Measurements from ENCODE around the gene TM7SF2.

Gene TM7SF2

GRCh38 chr11:65069217-65069616 lies 42.5 kb upstream of the TM7SF2 start:
- H3K4me3 ChIP-seq (ENCODE audit: low read depth, low read length) = no peak overlapping the region
- no peak for TF ChIP-seq CTCF (IDR thresholded peaks at IDR 0.05; ENCODE audit: low read depth, low read length)

GRCh38 chr11:65071907-65072630 lies 39.6 kb upstream of the TM7SF2 start:
- H3K4me3 ChIP-seq (ENCODE audit: low read depth, low read length) = no peak overlapping the region
- TF ChIP-seq CTCF (IDR thresholded peaks at IDR 0.05; ENCODE audit: low read depth, low read length) = no peak

GRCh38 chr11:65072631-65072966 lies 39.1 kb upstream of the TM7SF2 start:
- TF ChIP-seq CTCF (IDR thresholded peaks at IDR 0.05; ENCODE audit: low read depth, low read length) = no peak
- no peak overlapping the region for H3K4me3 ChIP-seq (ENCODE audit: low read depth, low read length)

GRCh38 chr11:65077451-65077850 lies 34.2 kb upstream of the TM7SF2 start:
- H3K4me3 ChIP-seq (ENCODE audit: low read depth, low read length) = no peak overlapping the region
- no peak for TF ChIP-seq CTCF (IDR thresholded peaks at IDR 0.05; ENCODE audit: low read depth, low read length)

- H3K4me3 ChIP-seq (ENCODE audit: low read depth, low read length) = no peak overlapping the region
- peak; percentile 48 for TF ChIP-seq CTCF (IDR thresholded peaks at IDR 0.05; ENCODE audit: low read depth, low read length)
Measured at GRCh38 chr11:65078151-65078550, 33.5 kb upstream of the TM7SF2 start.

- no peak overlapping the region for H3K4me3 ChIP-seq (ENCODE audit: low read depth, low read length)
- no peak for TF ChIP-seq CTCF (IDR thresholded peaks at IDR 0.05; ENCODE audit: low read depth, low read length)
Measured at GRCh38 chr11:65078786-65079342, 32.8 kb upstream of the TM7SF2 start.

GRCh38 chr11:65083134-65083833 lies 28.4 kb upstream of the TM7SF2 start:
- H3K4me3 ChIP-seq (ENCODE audit: low read depth, low read length) = peak overlapping the region; percentile 94
- TF ChIP-seq CTCF (IDR thresholded peaks at IDR 0.05; ENCODE audit: low read depth, low read length) = no peak
